ENCODE results near the gene PCGF3. TPM values are rescaled to one million over a fixed set of nuclear protein-coding genes. Genes with fewer than 3 reads are reported as not detected.
"Not testable (repeated sequence)": the region's sequence is repeated elsewhere in the genome, so short reads cannot be mapped to it uniquely, and the experiment has no call there.

The PCGF3 gene
- polyA plus RNA-seq, 12 donors: 41.0 to 103 (median 56.2) TPM; not detected in 1

DNA sequence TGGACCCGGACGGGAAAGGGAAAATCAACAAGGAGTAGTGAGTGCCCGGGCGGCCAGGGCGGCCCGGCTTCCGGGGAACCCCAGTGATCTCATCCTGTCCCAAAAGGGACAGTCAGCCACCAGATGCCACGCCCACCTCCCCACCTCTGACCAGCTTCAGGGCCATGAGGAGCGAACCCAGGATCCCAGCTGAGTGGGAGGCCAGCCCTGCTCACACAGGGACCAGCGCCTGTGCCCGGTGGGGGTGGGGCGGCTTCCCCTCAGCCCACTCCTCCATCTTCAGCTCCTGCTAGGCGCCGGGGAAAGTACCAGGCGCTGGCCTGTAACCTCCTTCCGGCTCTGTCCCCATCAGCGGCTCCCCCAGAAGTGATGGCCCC is 25.1 kb upstream of the PCGF3 start:
- no peak for DNase-seq

DNA sequence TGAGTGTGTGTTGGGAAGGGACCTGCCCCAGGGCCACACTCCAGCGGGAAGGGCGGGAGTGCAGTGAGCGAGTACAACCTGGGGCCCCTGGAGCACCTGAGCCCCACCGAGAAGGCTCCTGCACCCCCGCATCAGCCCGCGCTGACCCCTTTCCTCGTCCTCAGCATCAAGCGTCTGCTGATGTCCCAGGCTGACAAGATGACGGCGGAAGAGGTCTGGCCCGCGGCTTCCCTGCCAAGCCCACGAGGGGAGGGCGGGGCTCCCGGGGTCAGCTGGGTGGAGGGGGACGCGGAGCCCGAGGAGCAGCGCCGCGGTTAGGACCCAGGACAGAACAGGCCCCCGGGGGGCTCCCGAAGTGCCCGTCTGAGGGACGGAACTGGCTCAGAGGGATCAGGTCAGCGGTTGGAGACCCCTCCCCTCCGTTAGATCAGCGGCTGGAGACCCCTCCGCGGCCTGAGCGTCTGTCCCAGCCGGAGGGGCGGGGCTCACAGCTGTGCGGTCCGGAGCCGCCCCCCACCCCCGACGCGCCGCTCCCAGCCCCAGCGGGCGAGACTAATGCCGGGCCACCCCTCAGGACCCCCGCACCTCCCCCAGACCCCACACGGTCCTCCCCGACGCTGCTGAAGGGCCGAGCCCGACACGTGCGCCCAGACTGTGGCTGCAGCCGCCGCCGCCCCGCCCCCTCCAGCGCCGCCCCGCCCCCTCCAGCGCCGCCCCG is 24.5 kb upstream of the PCGF3 start:
- DNase-seq: no peak

GRCh38 chr4:681736-682451 is 23.7 kb upstream of the PCGF3 start:
- no peak for DNase-seq

GRCh38 chr4:682490-683172 is 23.0 kb upstream of the PCGF3 start:
- DNase-seq: no peak

- DNase-seq: no peak
Observed at GRCh38 chr4:683247-683897, 22.3 kb upstream of the PCGF3 start.

GRCh38 chr4:683982-684622 is 21.5 kb upstream of the PCGF3 start:
- DNase-seq: no peak

DNA sequence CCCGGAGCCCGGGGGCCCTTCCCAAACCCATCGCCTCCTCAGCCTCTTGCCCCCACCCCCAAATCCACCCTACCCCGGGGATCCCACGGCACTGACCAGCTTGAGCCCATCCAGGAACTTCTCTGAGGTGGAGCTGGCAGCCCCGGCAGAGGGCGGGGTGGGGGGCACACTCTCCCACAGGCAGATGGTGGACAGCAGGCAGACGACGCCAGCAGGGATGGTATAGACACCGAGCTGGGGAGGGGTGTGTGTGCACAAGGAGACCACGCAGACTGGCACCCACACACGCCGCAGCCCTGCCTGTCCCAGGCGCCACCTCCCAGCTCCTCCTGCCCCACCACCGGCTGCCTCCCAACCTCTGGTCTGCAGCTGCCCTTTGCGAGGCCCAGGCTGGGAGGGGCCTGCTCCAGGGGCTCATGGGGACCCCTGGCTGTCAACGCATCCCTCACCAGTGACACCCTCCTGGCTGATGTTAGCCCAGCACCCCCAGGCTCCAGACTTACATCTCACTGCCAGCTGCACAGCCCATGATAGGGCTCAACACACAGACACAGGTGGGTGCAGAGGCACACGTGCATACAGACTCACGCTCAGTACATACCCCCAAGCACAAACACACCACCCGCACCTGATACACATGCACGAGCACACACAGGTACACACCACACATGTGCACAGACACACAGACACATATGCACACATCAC is 20.9 kb upstream of the PCGF3 start:
- no peak for DNase-seq

DNA sequence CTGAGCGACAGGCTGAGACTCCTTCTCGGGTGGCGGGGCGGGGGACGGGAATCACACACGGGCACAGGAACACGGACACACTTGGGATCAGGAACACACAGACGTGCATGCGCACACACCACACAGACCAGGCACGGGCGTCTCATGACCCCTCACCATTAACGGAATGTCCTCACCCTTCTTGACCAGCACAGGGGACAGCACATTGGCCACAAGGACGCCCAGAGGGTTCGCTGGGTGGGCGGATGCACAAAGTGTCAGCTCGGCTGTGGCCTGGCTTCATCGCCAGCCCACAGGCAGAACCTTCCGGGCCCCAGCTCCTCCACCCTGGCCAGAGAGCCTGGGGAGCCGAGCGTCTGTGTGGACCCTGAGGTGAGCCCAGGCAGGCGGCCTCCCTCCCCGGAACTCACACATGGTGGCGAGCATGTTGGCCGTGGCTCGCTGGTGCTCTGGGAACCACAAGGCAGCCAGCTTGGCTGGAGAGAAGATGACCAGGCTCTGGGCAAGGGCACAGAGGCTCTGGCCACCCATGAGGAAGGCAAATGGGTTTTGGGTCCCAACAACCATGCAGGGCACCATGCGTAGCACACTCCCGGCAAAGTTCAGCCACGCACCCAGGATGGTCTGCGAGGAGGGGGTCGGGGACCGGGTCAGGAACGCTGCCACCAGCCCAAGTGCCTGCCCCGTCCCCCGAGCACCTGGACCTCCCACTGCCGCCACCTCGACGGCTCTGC is 19.8 kb upstream of the PCGF3 start:
- DNase-seq: no peak

DNA sequence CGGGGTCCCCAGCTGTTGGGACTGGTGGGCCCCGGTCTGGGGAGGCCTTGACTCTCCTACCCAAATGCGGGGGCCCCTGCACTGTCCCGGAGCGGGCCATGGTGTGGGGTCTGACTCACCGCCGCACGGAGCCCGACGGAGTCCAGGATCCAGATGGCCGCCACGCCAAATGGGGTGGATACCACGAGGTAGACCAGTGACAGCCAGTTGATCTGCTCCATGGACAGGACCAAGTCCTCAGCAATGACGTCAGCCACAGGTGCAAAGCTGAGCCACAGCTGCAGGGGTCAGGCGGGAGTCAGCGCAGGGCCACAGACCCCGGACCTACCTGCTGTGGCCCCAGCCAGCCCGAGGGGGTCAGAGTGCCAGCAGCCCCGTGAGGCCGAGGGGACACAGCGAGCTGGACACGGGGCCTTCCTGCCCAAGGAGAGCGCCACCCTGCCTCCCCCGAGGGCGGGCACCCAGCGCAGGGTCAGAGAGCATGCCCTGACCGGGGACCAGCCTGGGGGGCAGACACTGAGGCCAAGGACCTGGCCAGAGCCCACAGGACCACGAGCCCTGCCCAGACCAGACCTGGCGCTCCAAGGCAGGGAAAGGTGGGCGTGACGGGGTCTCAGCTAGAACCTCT is 19.1 kb upstream of the PCGF3 start:
- DNase-seq: no peak

GRCh38 chr4:687048-687970 is 18.3 kb upstream of the PCGF3 start:
- DNase-seq: no peak

- DNase-seq: no peak
Observed at GRCh38 chr4:687971-688853, 17.4 kb upstream of the PCGF3 start.

DNA sequence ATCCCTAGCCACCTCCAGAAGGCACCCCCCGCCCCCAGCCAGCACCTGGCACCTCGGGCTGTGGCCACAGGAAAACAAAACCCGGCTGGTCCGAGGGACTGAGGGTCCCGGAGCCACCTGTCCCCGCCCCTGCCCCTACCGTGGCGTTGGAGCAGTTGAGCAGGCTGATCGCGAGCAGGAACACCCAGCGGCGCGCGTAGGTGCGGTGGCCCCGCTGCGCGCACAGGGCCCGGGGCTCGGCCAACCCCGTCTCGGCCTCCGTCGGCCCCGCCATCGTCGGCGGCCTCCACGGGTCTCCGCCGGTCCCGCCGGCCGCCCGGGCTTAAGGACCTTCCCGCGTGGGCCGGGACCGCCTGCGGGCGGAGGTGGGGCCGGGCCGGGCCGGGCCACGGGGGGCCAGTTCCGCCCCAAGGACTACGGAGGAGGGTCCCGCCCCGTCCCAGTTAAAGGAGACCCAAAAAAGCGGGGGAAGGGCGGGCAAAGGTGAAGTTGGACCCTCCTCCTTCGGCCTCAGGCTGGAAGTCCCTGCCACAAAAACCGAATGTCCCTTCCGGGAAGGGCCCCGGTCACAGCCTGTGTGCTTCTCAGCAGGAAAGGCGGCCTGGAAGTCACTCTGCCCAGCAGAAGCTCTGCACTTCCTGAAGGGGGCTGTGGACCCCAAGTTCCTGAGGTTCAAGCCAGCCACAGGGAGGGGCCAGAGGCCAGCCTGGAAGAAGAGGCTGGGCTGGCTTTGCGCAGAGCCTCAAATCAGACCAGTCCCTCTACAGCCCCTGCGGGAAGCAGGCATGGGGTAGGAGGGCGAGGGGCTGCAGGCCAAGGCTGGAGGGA is 16.6 kb upstream of the PCGF3 start, which contains the start of gene SLC49A3:
Gene SLC49A3 (minus strand): TSS at position 298 of the 828 bp plus-strand sequence. CDS start 24 bp downstream, at position 274.
- DNase-seq: no peak

GRCh38 chr4:689723-690122 is 15.9 kb upstream of the PCGF3 start:
- DNase-seq: no peak

DNA sequence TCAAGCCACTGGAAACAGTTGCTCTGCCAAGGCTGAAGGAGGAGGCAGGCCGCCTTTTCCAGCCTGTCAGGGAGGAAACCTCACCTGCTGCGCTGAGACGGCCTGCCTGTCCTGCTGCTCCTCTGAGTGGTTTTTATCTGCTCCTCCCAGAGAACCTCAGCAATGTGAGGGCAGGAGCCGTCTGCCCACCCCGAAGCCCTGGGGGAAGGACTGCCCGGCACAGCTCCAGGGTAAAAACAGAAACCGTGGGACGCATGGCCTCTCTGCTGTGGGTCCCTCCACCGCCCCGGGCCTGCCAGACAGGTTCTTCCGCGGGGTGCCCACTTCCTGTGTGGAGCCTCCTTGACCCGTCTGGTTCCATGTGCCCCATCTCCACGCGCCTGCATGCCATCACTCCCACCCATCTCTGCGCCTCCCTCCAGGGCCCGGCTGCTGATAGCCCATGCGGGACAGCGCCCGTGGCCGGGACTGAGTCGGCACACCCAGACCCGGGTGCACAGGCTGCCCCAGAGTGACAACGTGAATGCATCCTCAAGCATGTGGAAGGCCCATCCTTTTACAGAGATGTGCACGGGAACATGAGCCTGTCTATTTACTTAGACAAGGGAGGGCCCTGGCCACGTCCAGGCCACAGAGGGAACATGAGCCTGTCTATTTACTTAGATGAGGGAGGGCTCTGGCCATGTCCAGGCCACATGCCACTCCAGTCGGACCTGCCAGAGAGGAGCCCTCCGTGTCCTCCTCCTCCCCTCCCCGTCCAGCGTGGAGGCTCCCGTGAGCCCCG is 12.7 kb upstream of the PCGF3 start:
- no peak for DNase-seq

GRCh38 chr4:694341-694940 is 11.2 kb upstream of the PCGF3 start:
- not testable (repeated sequence) for DNase-seq

Data from muscle of arm (tissue), 12 donors.